ENCODE measurements around the gene TLR3.
A peak's percentile ranks its signal among the peaks of the same experiment; 100 is the strongest.

The TLR3 gene

GRCh38 chr4:186081202-186081807 is 12.3 kb downstream of the TLR3 start:
- H3K4me3 ChIP-seq (ENCODE audit: low read depth, low read length), result peak overlapping the region; percentile 42
- H3K27ac ChIP-seq (ENCODE audit: low read depth, low read length), result peak overlapping the region; percentile 78
- peak overlapping the region; percentile 51 for H3K9ac ChIP-seq (ENCODE audit: low read depth, low read length)
- H3K27me3 ChIP-seq (ENCODE audit: control insufficient read depth, insufficient read depth, low read length), result no peaks in the 10 kb centered on the region
- H3K9me3 ChIP-seq (ENCODE audit: control insufficient read depth, insufficient read depth, low read length), result no peaks in the 10 kb centered on the region
- no peaks in the 10 kb centered on the region for H3K36me3 ChIP-seq (ENCODE audit: control insufficient read depth, insufficient read depth, low read length)
- peaks cover 21% of the 10 kb centered on the region for H3K4me1 ChIP-seq (ENCODE audit: control insufficient read depth, insufficient read depth, low read length)

- no peaks in the 10 kb centered on the region for H3K27me3 ChIP-seq (ENCODE audit: control insufficient read depth, insufficient read depth, low read length)
Observed at GRCh38 chr4:186082221-186082620, 13.3 kb downstream of the TLR3 start.

GRCh38 chr4:186088523-186088922 is 19.6 kb downstream of the TLR3 start:
- Histone ChIP-seq H3K9ac (ENCODE audit: low read depth, low read length) (no peak overlapping the region), H3K4me1 (ENCODE audit: control insufficient read depth, insufficient read depth, low read length) (no peaks in the 10 kb centered on the region), H3K36me3 (ENCODE audit: control insufficient read depth, insufficient read depth, low read length) (no peaks in the 10 kb centered on the region), H3K27me3 (ENCODE audit: control insufficient read depth, insufficient read depth, low read length) (no peaks in the 10 kb centered on the region), H3K4me3 (ENCODE audit: low read depth, low read length) (no peak overlapping the region), H3K9me3 (ENCODE audit: control insufficient read depth, insufficient read depth, low read length) (no peaks in the 10 kb centered on the region), H3K27ac (ENCODE audit: low read depth, low read length) (no peak overlapping the region)

More at GRCh38 chr4:186082221-186082620, 13.3 kb downstream of the TLR3 start:
- Histone ChIP-seq H3K4me3 (ENCODE audit: low read depth, low read length) (no peak overlapping the region), H3K9me3 (ENCODE audit: control insufficient read depth, insufficient read depth, low read length) (no peaks in the 10 kb centered on the region), H3K9ac (ENCODE audit: low read depth, low read length) (no peak overlapping the region), H3K4me1 (ENCODE audit: control insufficient read depth, insufficient read depth, low read length) (peaks cover 21% of the 10 kb centered on the region), H3K36me3 (ENCODE audit: control insufficient read depth, insufficient read depth, low read length) (no peaks in the 10 kb centered on the region), H3K27ac (ENCODE audit: low read depth, low read length) (no peak overlapping the region)

GRCh38 chr4:186092296-186092695 is 23.3 kb downstream of the TLR3 start:
- no peak overlapping the region for H3K4me3 ChIP-seq (ENCODE audit: low read depth, low read length)
- no peak overlapping the region for H3K27ac ChIP-seq (ENCODE audit: low read depth, low read length)
- no peaks in the 10 kb centered on the region for H3K27me3 ChIP-seq (ENCODE audit: control insufficient read depth, insufficient read depth, low read length)
- no peak overlapping the region for H3K9ac ChIP-seq (ENCODE audit: low read depth, low read length)
- H3K36me3 ChIP-seq (ENCODE audit: control insufficient read depth, insufficient read depth, low read length), result no peaks in the 10 kb centered on the region
- no peaks in the 10 kb centered on the region for H3K4me1 ChIP-seq (ENCODE audit: control insufficient read depth, insufficient read depth, low read length)
- no peaks in the 10 kb centered on the region for H3K9me3 ChIP-seq (ENCODE audit: control insufficient read depth, insufficient read depth, low read length)

GRCh38 chr4:186095406-186095805 is 26.4 kb downstream of the TLR3 start:
- H3K9me3 ChIP-seq (ENCODE audit: control insufficient read depth, insufficient read depth, low read length), result no peaks in the 10 kb centered on the region
- H3K27me3 ChIP-seq (ENCODE audit: control insufficient read depth, insufficient read depth, low read length), result no peaks in the 10 kb centered on the region
- no peak overlapping the region for H3K4me3 ChIP-seq (ENCODE audit: low read depth, low read length)
- H3K4me1 ChIP-seq (ENCODE audit: control insufficient read depth, insufficient read depth, low read length), result no peaks in the 10 kb centered on the region
- no peak overlapping the region for H3K27ac ChIP-seq (ENCODE audit: low read depth, low read length)
- no peak overlapping the region for H3K9ac ChIP-seq (ENCODE audit: low read depth, low read length)
- no peaks in the 10 kb centered on the region for H3K36me3 ChIP-seq (ENCODE audit: control insufficient read depth, insufficient read depth, low read length)

- H3K4me1 ChIP-seq (ENCODE audit: control insufficient read depth, insufficient read depth, low read length), result no peaks in the 10 kb centered on the region
- H3K4me3 ChIP-seq (ENCODE audit: low read depth, low read length), result no peak overlapping the region
- no peak overlapping the region for H3K9ac ChIP-seq (ENCODE audit: low read depth, low read length)
- H3K9me3 ChIP-seq (ENCODE audit: control insufficient read depth, insufficient read depth, low read length), result no peaks in the 10 kb centered on the region
- no peak overlapping the region for H3K27ac ChIP-seq (ENCODE audit: low read depth, low read length)
- H3K27me3 ChIP-seq (ENCODE audit: control insufficient read depth, insufficient read depth, low read length), result no peaks in the 10 kb centered on the region
- H3K36me3 ChIP-seq (ENCODE audit: control insufficient read depth, insufficient read depth, low read length), result no peaks in the 10 kb centered on the region
Observed at GRCh38 chr4:186096681-186097165, 27.8 kb downstream of the TLR3 start.

- Histone ChIP-seq H3K36me3 (ENCODE audit: control insufficient read depth, insufficient read depth, low read length) (no peaks in the 10 kb centered on the region), H3K27me3 (ENCODE audit: control insufficient read depth, insufficient read depth, low read length) (no peaks in the 10 kb centered on the region), H3K9ac (ENCODE audit: low read depth, low read length) (no peak overlapping the region), H3K9me3 (ENCODE audit: control insufficient read depth, insufficient read depth, low read length) (no peaks in the 10 kb centered on the region), H3K4me1 (ENCODE audit: control insufficient read depth, insufficient read depth, low read length) (no peaks in the 10 kb centered on the region), H3K27ac (ENCODE audit: low read depth, low read length) (no peak overlapping the region), H3K4me3 (ENCODE audit: low read depth, low read length) (no peak overlapping the region)
Observed at GRCh38 chr4:186097386-186097785, 28.4 kb downstream of the TLR3 start.

GRCh38 chr4:186102931-186103330 is 34.0 kb downstream of the TLR3 start:
- Histone ChIP-seq H3K4me3 (ENCODE audit: low read depth, low read length) (no peak overlapping the region), H3K27me3 (ENCODE audit: control insufficient read depth, insufficient read depth, low read length) (peaks cover 38% of the 10 kb centered on the region), H3K9me3 (ENCODE audit: control insufficient read depth, insufficient read depth, low read length) (no peaks in the 10 kb centered on the region), H3K27ac (ENCODE audit: low read depth, low read length) (no peak overlapping the region), H3K9ac (ENCODE audit: low read depth, low read length) (no peak overlapping the region), H3K4me1 (ENCODE audit: control insufficient read depth, insufficient read depth, low read length) (peaks cover 12% of the 10 kb centered on the region), H3K36me3 (ENCODE audit: control insufficient read depth, insufficient read depth, low read length) (no peaks in the 10 kb centered on the region)

- Histone ChIP-seq H3K9ac (ENCODE audit: low read depth, low read length) (peak within 1 kb of the TSS; percentile 59), H3K9me3 (ENCODE audit: control insufficient read depth, insufficient read depth, low read length) (no peaks in the 10 kb centered on the region), H3K36me3 (ENCODE audit: control insufficient read depth, insufficient read depth, low read length) (no peaks in the 10 kb centered on the region), H3K4me3 (ENCODE audit: low read depth, low read length) (peak within 1 kb of the TSS; percentile 60), H3K4me1 (ENCODE audit: control insufficient read depth, insufficient read depth, low read length) (peaks cover 15% of the 10 kb centered on the region), H3K27ac (ENCODE audit: low read depth, low read length) (no peak within 1 kb of the TSS), H3K27me3 (ENCODE audit: control insufficient read depth, insufficient read depth, low read length) (peaks cover 38% of the 10 kb centered on the region)
Observed at GRCh38 chr4:186104114-186104889, 35.3 kb downstream of the TLR3 start, which contains the start of gene FAM149A. FAM149A (plus strand) TSS chr4:186104704.

GRCh38 chr4:186104890-186105646 is 36.1 kb downstream of the TLR3 start:
- H3K27me3 ChIP-seq (ENCODE audit: control insufficient read depth, insufficient read depth, low read length), result peaks cover 38% of the 10 kb centered on the region
- peak overlapping the region; percentile 59 for H3K9ac ChIP-seq (ENCODE audit: low read depth, low read length)
- H3K27ac ChIP-seq (ENCODE audit: low read depth, low read length), result no peak overlapping the region
- no peaks in the 10 kb centered on the region for H3K36me3 ChIP-seq (ENCODE audit: control insufficient read depth, insufficient read depth, low read length)
- peaks cover 15% of the 10 kb centered on the region for H3K4me1 ChIP-seq (ENCODE audit: control insufficient read depth, insufficient read depth, low read length)
- H3K9me3 ChIP-seq (ENCODE audit: control insufficient read depth, insufficient read depth, low read length), result no peaks in the 10 kb centered on the region
- H3K4me3 ChIP-seq (ENCODE audit: low read depth, low read length), result peak overlapping the region; percentile 60

Data from HUES48 (cell line).